CD14-positive monocyte (primary cell): ENCODE measurements around the gene ARRDC1. TPM values are rescaled to one million over a fixed set of nuclear protein-coding genes. Genes with fewer than 3 reads are reported as not detected.

Source experiments
- DNase-seq, 3 donors: peaks; one replicate each; pipeline ENCODE4 v3.0.0-alpha.2; 2011 to 2022
- H2AFZ ChIP-seq: 2 replicates; pipeline ENCODE4 v1.6.0; 2012; ENCODE audit warnings: mild to moderate bottlenecking, low read depth, low read length, inconsistent platforms; ENCODE audit not compliant: insufficient read depth, poor library complexity, severe bottlenecking
- H3K27ac ChIP-seq, 2 donors: 1 replicate in 1 of 2; 2 replicates in 1 of 2; pipeline ENCODE4 v1.5.1; 2012 to 2013; ENCODE audit warnings: low read length in 2 of 2, control low read depth in 1 of 2, inconsistent platforms in 1 of 2, low read depth in 1 of 2, mild to moderate bottlenecking in 1 of 2
- H3K27me3 ChIP-seq, 2 donors: one replicate each; pipeline versions ENCODE4 v1.6.0 to v1.6.1; 2011 to 2013; ENCODE audit warnings: low read length in 2 of 2; ENCODE audit not compliant: control insufficient read depth in 2 of 2, insufficient read depth in 2 of 2
- H3K36me3 ChIP-seq, 2 donors: replicated peaks in 1 of 2; 1 replicate in 1 of 2; 2 replicates in 1 of 2; pipeline versions ENCODE4 v1.5.1 to v1.6.1; 2012 to 2013; ENCODE audit warnings: low read length in 2 of 2, control low read depth in 1 of 2, inconsistent platforms in 1 of 2, mild to moderate bottlenecking in 1 of 2; ENCODE audit not compliant: insufficient read depth in 2 of 2, control insufficient read depth in 1 of 2
- H3K4me1 ChIP-seq, 2 donors: 1 replicate in 1 of 2; 2 replicates in 1 of 2; pipeline versions ENCODE4 v1.5.1 to v1.6.1; 2012 to 2013; ENCODE audit warnings: low read length in 2 of 2, control low read depth in 1 of 2, inconsistent platforms in 1 of 2, mild to moderate bottlenecking in 1 of 2, moderate library complexity in 1 of 2; ENCODE audit not compliant: insufficient read depth in 2 of 2, control insufficient read depth in 1 of 2
- H3K4me2 ChIP-seq: replicated peaks from 2 replicates; pipeline ENCODE3; 2012; ENCODE audit warnings: low read length, moderate library complexity, mild to moderate bottlenecking; ENCODE audit not compliant: poor library complexity, severe bottlenecking; ENCODE audit errors: extremely low read depth
- H3K4me3 ChIP-seq, 3 experiments: fragments of 200-600 bp in 1 of 3; sonication (generic) in 1 of 3; replicated peaks in 1 of 3; 1 replicate in 2 of 3; 2 replicates in 1 of 3; pipeline ENCODE4 v1.5.1; 2011 to 2013; ENCODE audit warnings: low read length in 3 of 3, mild to moderate bottlenecking in 3 of 3, control low read depth in 2 of 3, low read depth in 2 of 3, inconsistent platforms in 1 of 3, moderate library complexity in 1 of 3
- H3K79me2 ChIP-seq: 2 replicates; pipeline ENCODE4 v1.6.0; 2012; ENCODE audit warnings: mild to moderate bottlenecking, control low read depth, inconsistent platforms, low read length, moderate library complexity; ENCODE audit not compliant: insufficient read depth
- H3K9ac ChIP-seq: 2 replicates; pipeline ENCODE4 v1.6.0; 2017; ENCODE audit warnings: low read length, mild to moderate bottlenecking; ENCODE audit not compliant: insufficient read depth, poor library complexity, severe bottlenecking
- H3K9me3 ChIP-seq, 2 donors: replicated peaks in 1 of 2; 1 replicate in 1 of 2; 2 replicates in 1 of 2; pipeline versions ENCODE4 v1.5.1 to v1.6.1; 2012 to 2013; ENCODE audit warnings: low read length in 2 of 2, control low read depth in 1 of 2; ENCODE audit not compliant: control insufficient read depth in 1 of 2, insufficient read depth in 1 of 2
- H4K20me1 ChIP-seq: 2 replicates; pipeline ENCODE4 v1.6.0; 2012; ENCODE audit warnings: mild to moderate bottlenecking, low read length, control low read depth, moderate library complexity; ENCODE audit not compliant: insufficient read depth
- H3K27ac Mint-ChIP-seq, 7 donors: one replicate each; pipeline ENCODE4 v1.8.0; 2020; ENCODE audit warnings: mild to moderate bottlenecking in 7 of 7, mixed read lengths in 7 of 7, moderate library complexity in 6 of 7, inconsistent platforms in 2 of 7
- H3K27me3 Mint-ChIP-seq, 3 donors: one replicate each; pipeline ENCODE4 v1.8.0; 2021 to 2022; ENCODE audit warnings: low read depth in 3 of 3, mild to moderate bottlenecking in 3 of 3, mixed read lengths in 3 of 3, moderate library complexity in 3 of 3, inconsistent platforms in 1 of 3
- H3K36me3 Mint-ChIP-seq, 2 donors: one replicate each; pipeline ENCODE4 v1.8.0; 2020; ENCODE audit warnings: mixed read lengths in 2 of 2, inconsistent platforms in 1 of 2, mild to moderate bottlenecking in 1 of 2
- H3K4me1 Mint-ChIP-seq: one replicate; pipeline ENCODE4 v1.8.0; 2020; ENCODE audit warnings: mild to moderate bottlenecking, mixed read lengths
- H3K4me3 Mint-ChIP-seq, 2 donors: one replicate each; pipeline ENCODE4 v1.8.0; 2020; ENCODE audit warnings: mild to moderate bottlenecking in 2 of 2, mixed read lengths in 2 of 2, moderate library complexity in 1 of 2
- H3K9me3 Mint-ChIP-seq, 7 donors: one replicate each; pipeline ENCODE4 v1.8.0; 2020 to 2022; ENCODE audit warnings: mixed read lengths in 7 of 7, mild to moderate bottlenecking in 6 of 7, moderate library complexity in 6 of 7, inconsistent platforms in 2 of 7
- CTCF ChIP-seq: fragments of 200-600 bp; IDR thresholded peaks from one replicate; pipeline ENCODE4 v1.8.0; 2022; ENCODE audit warnings: antibody characterized with exemption, mild to moderate bottlenecking
- WGBS: methylation state at CpG from one replicate; pipeline ENCODE4 v1.1.5; 2013; ENCODE audit warnings: missing lambda C conversion rate; ENCODE audit not compliant: insufficient coverage; 5-methylcytosine and 5-hydroxymethylcytosine counted together
- intact Hi-C, 2 donors: fragments of 100-400 bp; cut with micrococcal nuclease; formaldehyde crosslinking; loops; one replicate each; pipeline versions ENCODE4 v1.15.0 to v1.15.1; 2023
- polyA plus RNA-seq, 3 donors: library from polyadenylated mRNA; depleted of rRNA in 1 of 3; unstranded in 2 of 3; stranded (reverse) in 1 of 3; fragments of 300-500 nt in 2 of 3; fragments of >200 nt in 1 of 3; fragmentation: Illumina TruSeq in 2 of 3; gene quantifications; 1 replicate in 2 of 3; 2 replicates in 1 of 3; pipeline ENCODE4 v1.2.3, GENCODE V29; 2012 to 2021

The ARRDC1 gene
- polyA plus RNA-seq, 3 donors = 83.2 to 454 (median 87.6) TPM

GRCh38 chr9:137569609-137570203, 35.8 kb upstream of the ARRDC1 start:
- peaks cover 6 to 14% (median 8%) of the 10 kb centered on the region in 7 donors for H3K9me3 Mint-ChIP-seq
- H3K27ac ChIP-seq = no peak overlapping the region
- no peak for DNase-seq
- peaks cover 34 to 43% of the 10 kb centered on the region in 2 donors for H3K36me3 Mint-ChIP-seq
- no peaks in the 10 kb centered on the region for H3K79me2 ChIP-seq
- TF ChIP-seq CTCF = no peak
- H3K27me3 ChIP-seq = no peaks in the 10 kb centered on the region
- no peak overlapping the region for H3K4me3 ChIP-seq
- no peaks in the 10 kb centered on the region for H3K4me1 Mint-ChIP-seq
- H3K36me3 ChIP-seq = peaks cover 20 to 27% of the 10 kb centered on the region in 2 donors
- no peak overlapping the region for H3K4me2 ChIP-seq
- no peak overlapping the region for H3K9ac ChIP-seq
- 96% methylated on average over 5 of the region's 5 CpGs for WGBS
- intact Hi-C loops = loop anchor here in 1 of 2 donors (10.0 kb wide), 1 partner anchor 125 kb away; no protein-coding TSS in a partner anchor
- H4K20me1 ChIP-seq = peaks cover 17% of the 10 kb centered on the region
- no peak overlapping the region for H2AFZ ChIP-seq
- H3K27ac Mint-ChIP-seq = no peak overlapping the region
- H3K27me3 Mint-ChIP-seq = peaks cover 0 to 7% (median 0%) of the 10 kb centered on the region in 3 donors
- peaks cover 7 to 14% of the 10 kb centered on the region in 2 donors for H3K9me3 ChIP-seq
- peak overlapping the region in 1 of 2 donors; percentile 26 for H3K4me3 Mint-ChIP-seq
- no peaks in the 10 kb centered on the region for H3K4me1 ChIP-seq

- Mint-ChIP-seq H3K27me3 (peaks cover 0 to 5% (median 0%) of the 10 kb centered on the region in 3 donors), H3K4me1 (peaks cover 3% of the 10 kb centered on the region), H3K27ac (no peak overlapping the region), H3K9me3 (peaks cover 3 to 9% (median 5%) of the 10 kb centered on the region in 7 donors), H3K36me3 (peaks cover 42 to 50% of the 10 kb centered on the region in 2 donors), H3K4me3 (no peak overlapping the region)
- Histone ChIP-seq H4K20me1 (peaks cover 24% of the 10 kb centered on the region), H3K27me3 (no peaks in the 10 kb centered on the region), H3K79me2 (peaks cover 4% of the 10 kb centered on the region), H3K4me2 (no peak overlapping the region), H3K9me3 (peaks cover 7 to 8% of the 10 kb centered on the region in 2 donors), H2AFZ (no peak overlapping the region), H3K9ac (no peak overlapping the region), H3K36me3 (peaks cover 28 to 34% of the 10 kb centered on the region in 2 donors), H3K27ac (no peak overlapping the region), H3K4me1 (no peaks in the 10 kb centered on the region), H3K4me3 (no peak overlapping the region)
- no peak for TF ChIP-seq CTCF
- WGBS = 94% methylated on average over 3 of the region's 3 CpGs
- intact Hi-C loops = loop anchor here in 1 of 2 donors (10.0 kb wide), 1 partner anchor 124 kb away; no protein-coding TSS in a partner anchor
- DNase-seq = no peak
These were observed 34.9 kb upstream of the ARRDC1 start for GRCh38 chr9:137570566-137570965.
